Ovary (tissue), 9 donors: ENCODE measurements around the gene USP6NL. TPM values are rescaled to one million over a fixed set of nuclear protein-coding genes. Genes with fewer than 3 reads are reported as not detected.

Source experiments
- DNase-seq, 5 donors: peaks; one replicate each; pipeline ENCODE4 v3.0.0-alpha.2; 2019 to 2020
- H3K27ac ChIP-seq, 2 donors: fragments of 200-600 bp; one replicate each; pipeline versions ENCODE4 v1.5.1 to v1.8.0; 2019 to 2022
- H3K27me3 ChIP-seq: fragments of 200-600 bp; one replicate; pipeline ENCODE4 v1.8.0; 2022
- H3K36me3 ChIP-seq: fragments of 200-600 bp; sonication (generic); one replicate; pipeline ENCODE4 v1.5.1; 2019
- H3K4me1 ChIP-seq: one replicate; pipeline ENCODE4 v1.8.1; 2013; ENCODE audit warnings: mild to moderate bottlenecking, moderate library complexity; ENCODE audit not compliant: insufficient read depth
- H3K4me3 ChIP-seq: fragments of 200-600 bp; sonication (generic); one replicate; pipeline ENCODE4 v1.5.1; 2017
- H3K9me3 ChIP-seq, 2 donors: fragments of 200-600 bp in 1 of 2; sonication (generic) in 1 of 2; one replicate each; pipeline versions ENCODE4 v1.5.1 to v1.8.1; 2013 to 2019; ENCODE audit warnings: mild to moderate bottlenecking in 1 of 2, moderate library complexity in 1 of 2
- CTCF ChIP-seq, 3 donors: fragments of 450-650 bp in 2 of 3; fragments of 200-600 bp in 1 of 3; IDR thresholded peaks; one replicate each; pipeline versions ENCODE4 v1.5.1 to v1.8.0; 2016 to 2022; ENCODE audit warnings: antibody characterized with exemption in 3 of 3, mild to moderate bottlenecking in 1 of 3
- EP300 ChIP-seq: sonication (generic); formaldehyde crosslinking; IDR thresholded peaks from one replicate; pipeline ENCODE4 v1.6.1; 2017; ENCODE audit warnings: antibody characterized with exemption
- POLR2A ChIP-seq: fragments of 450-650 bp; IDR thresholded peaks from one replicate; pipeline ENCODE4 v1.6.1; 2017; ENCODE audit warnings: antibody characterized with exemption, mild to moderate bottlenecking, moderate library complexity
- WGBS, 3 donors: extraction: QIAGEN DNeasy Blood & Tissue Kit in 1 of 3; methylation state at CpG; one replicate each; pipeline versions ENCODE4 v1.1.5 to v1.1.7; 2013 to 2017; 5-methylcytosine and 5-hydroxymethylcytosine counted together
- intact Hi-C, 4 donors: fragments of 100-400 bp; cut with DNase I; formaldehyde crosslinking; loops; one replicate each; pipeline versions ENCODE4 v1.11.0 to v1.15.1; 2022 to 2023
- polyA plus RNA-seq, 2 donors: library from polyadenylated mRNA; stranded (reverse); fragments of 200-250 nt in 1 of 2; fragments of 350-450 nt in 1 of 2; fragmentation: Illumina TruSeq in 1 of 2; extraction: RNeasy Lipid Tissue Mini Kit (QIAGEN cat#74804) in 1 of 2; gene quantifications; one replicate each; pipeline ENCODE4 v1.2.3, GENCODE V29; 2013 to 2014
- total RNA-seq, 7 donors: library from RNA; depleted of rRNA in 2 of 7; stranded (reverse); fragments of >200 nt in 2 of 7; fragmentation: NEBNext Ultra II Directional in 3 of 7; extraction: Animal tissue kit (Norgen Biotek cat#: 25700) in 3 of 7; gene quantifications; one replicate each; pipeline versions ENCODE4 v1.1.0 to v1.2.4, GENCODE V29; 2016 to 2023
- donor health status: DM: no; HTN: no; CAD: no; lungs with moderate emphysema.
- donor health status: DM: no; HTN: no; CAD: no.
- donor health status: Bipolar disorder and iron deficiency.
- donor health status: DM: yes; HTN: yes; CAD: no.
- donor health status: DM: no; HTN: no; CAD: no.
- donor health status: DM: yes; HTN: yes; CAD: no.

USP6NL gene
- total and polyA plus RNA-seq, 9 donors = 9.6 to 28.8 (median 16.3) TPM

- no peak overlapping the region for H3K4me3 ChIP-seq
- H3K27ac ChIP-seq = no peak overlapping the region
- TF ChIP-seq POLR2A (no peak), CTCF (IDR thresholded peaks at IDR 0.05) (no peak), EP300 (no peak)
- DNase-seq = no peak
- H3K4me1 ChIP-seq = no peaks in the 10 kb centered on the region
- no peaks in the 10 kb centered on the region for H3K36me3 ChIP-seq
- H3K9me3 ChIP-seq = no peaks in the 10 kb centered on the region
- H3K27me3 ChIP-seq = no peaks in the 10 kb centered on the region
- WGBS, 3 donors = 55 to 67% (median 56%) methylated on average over 13 of the region's 13 CpGs
- intact Hi-C loops = no loop called here
These were observed 206.5 kb downstream of the USP6NL start for GRCh38 chr10:11404901-11405300.

Other genes with a start within 250 kb of the USP6NL start
- gene ECHDC3, start 130.7 kb upstream of the USP6NL start, total RNA-seq = 10 to 100 TPM; 13.1 to 33.2 (median 15.3) TPM
- gene ECHDC3, start 130.7 kb upstream of the USP6NL start, polyA plus RNA-seq = 10 to 100 TPM; 17.8 to 28.0 TPM
- 10 to 100 TPM in 1 of 7 donors, 1 to 10 TPM in 6; 2.7 to 13.4 (median 4.4) TPM for gene PROSER2, start 211.7 kb upstream of the USP6NL start, total RNA-seq
- 1 to 10 TPM; 1.3 to 2.8 TPM for gene PROSER2, start 211.7 kb upstream of the USP6NL start, polyA plus RNA-seq